SK-N-SH (cell line): ENCODE data around the gene MRPL41. TPM values are rescaled to one million over a fixed set of nuclear protein-coding genes. Genes with fewer than 3 reads are reported as not detected.

Experiments used
- CTCF ChIA-PET: fragments of 300-600, 350-600 bp; formaldehyde crosslinking; extraction: SDS; loops from one replicate; lab custom pipeline; 2021; lab: Yijun Ruan, JAX
- POLR2A ChIA-PET: fragments of 350-600 bp; sonication (Branson Sonifier 250); formaldehyde crosslinking; extraction: SDS; loops from one replicate; lab custom pipeline; 2020; ENCODE audit warnings: antibody characterized with exemption, inconsistent platforms; lab: Yijun Ruan, JAX
- DNase-seq: peaks from one replicate; pipeline ENCODE4 v3.0.0; 2012
- H2AFZ ChIP-seq: fragments of 200-600 bp; sonication (generic); 2 replicates; pipeline ENCODE4 v1.8.1; 2016; ENCODE audit warnings: antibody characterized with exemption, mild to moderate bottlenecking, low read depth
- H3F3A ChIP-seq: fragments of 200-600 bp; sonication (generic); replicated peaks from 2 replicates; pipeline ENCODE3; 2016; ENCODE audit warnings: antibody characterized with exemption, mild to moderate bottlenecking; ENCODE audit not compliant: insufficient read depth
- H3K27ac ChIP-seq, 2 experiments: fragments of 200-500 bp in 1 of 2; fragments of 200-600 bp in 1 of 2; sonication (Bioruptor generic) in 1 of 2; sonication (generic), shearing (Covaris generic) in 1 of 2; 2 replicates each; pipeline versions ENCODE4 v1.5.1 to v1.6.1; 2014 to 2016; ENCODE audit warnings: low read depth in 2 of 2, inconsistent platforms in 1 of 2, low read length in 1 of 2, mild to moderate bottlenecking in 1 of 2, mixed read lengths in 1 of 2
- H3K27me3 ChIP-seq: fragments of 200-600 bp; sonication (generic), shearing (Covaris generic); 2 replicates; pipeline ENCODE4 v1.6.1; 2016; ENCODE audit warnings: mixed run types; ENCODE audit not compliant: insufficient read depth
- H3K36me3 ChIP-seq, 2 experiments: fragments of 200-500 bp in 1 of 2; fragments of 200-600 bp in 1 of 2; sonication (Bioruptor generic) in 1 of 2; sonication (generic) in 1 of 2; replicated peaks in 1 of 2; 2 replicates each; pipeline versions ENCODE3 to v1.5.1; 2014 to 2016; ENCODE audit warnings: low read length in 1 of 2, mild to moderate bottlenecking in 1 of 2; ENCODE audit not compliant: insufficient read depth in 2 of 2, control insufficient read depth in 1 of 2
- H3K4me1 ChIP-seq, 2 experiments: fragments of 200-500 bp in 1 of 2; fragments of 200-600 bp in 1 of 2; sonication (Bioruptor generic) in 1 of 2; sonication (generic), shearing (Covaris generic) in 1 of 2; 2 replicates each; pipeline versions ENCODE4 v1.5.1 to v1.6.1; 2014 to 2016; ENCODE audit warnings: low read depth in 1 of 2, low read length in 1 of 2, mixed run types in 1 of 2; ENCODE audit not compliant: insufficient read depth in 2 of 2, control insufficient read depth in 1 of 2
- H3K4me2 ChIP-seq: fragments of 200-600 bp; sonication (generic), shearing (Covaris generic); 2 replicates; pipeline ENCODE4 v1.6.1; 2017; ENCODE audit warnings: mixed run types
- H3K4me3 ChIP-seq, 2 experiments: fragments of 200-500 bp in 1 of 2; fragments of 200-600 bp in 1 of 2; sonication (Bioruptor generic) in 1 of 2; sonication (generic), shearing (Covaris generic) in 1 of 2; 2 replicates each; pipeline versions ENCODE4 v1.5.1 to v1.8.1; 2014 to 2016; ENCODE audit warnings: low read depth in 2 of 2, inconsistent platforms in 1 of 2, low read length in 1 of 2, mild to moderate bottlenecking in 1 of 2, mixed read lengths in 1 of 2, moderate library complexity in 1 of 2
- H3K79me2 ChIP-seq: fragments of 200-600 bp; sonication (generic); 2 replicates; pipeline ENCODE4 v1.8.1; 2017; ENCODE audit warnings: mild to moderate bottlenecking; ENCODE audit not compliant: insufficient read depth
- H3K9ac ChIP-seq: fragments of 200-600 bp; sonication (generic); 2 replicates; pipeline ENCODE4 v1.6.1; 2017; ENCODE audit warnings: mixed run types
- H3K9me2 ChIP-seq: fragments of 200-600 bp; sonication (generic); 2 replicates; pipeline ENCODE4 v1.6.1; 2017; ENCODE audit warnings: mixed run types
- H3K9me3 ChIP-seq: fragments of 200-600 bp; sonication (generic); 2 replicates; pipeline ENCODE4 v1.6.1; 2017; ENCODE audit warnings: mixed run types, mild to moderate bottlenecking, moderate library complexity
- H4K20me1 ChIP-seq: fragments of 200-600 bp; sonication (generic); 2 replicates; pipeline ENCODE4 v1.6.1; 2017; ENCODE audit warnings: mild to moderate bottlenecking, mixed run types; ENCODE audit not compliant: insufficient read depth
- EP300 ChIP-seq, 2 experiments: IDR thresholded peaks; 2 replicates each; pipeline versions ENCODE4 v1.4.0 to v1.6.1; 2012; ENCODE audit warnings: borderline replicate concordance in 1 of 2, low read depth in 1 of 2, low read length in 1 of 2
- EZH2phosphoT487 ChIP-seq: fragments of 200-600 bp; sonication (generic); IDR thresholded peaks from 2 replicates; pipeline ENCODE4 v1.6.1; 2017; ENCODE audit warnings: low read depth, mixed run types, mild to moderate bottlenecking, antibody characterized with exemption, moderate library complexity, borderline replicate concordance
- FOSL2 ChIP-seq: IDR thresholded peaks from 2 replicates; pipeline ENCODE4 v1.4.0; 2012; ENCODE audit warnings: low read depth, mild to moderate bottlenecking, moderate library complexity, borderline replicate concordance
- NFIC ChIP-seq: IDR thresholded peaks from 2 replicates; pipeline ENCODE4 v1.4.0; 2012; ENCODE audit warnings: borderline replicate concordance
- PBX3 ChIP-seq: IDR thresholded peaks from 2 replicates; pipeline ENCODE4; 2012
- RXRA ChIP-seq: IDR thresholded peaks from 2 replicates; pipeline ENCODE4 v1.4.0; 2012; ENCODE audit warnings: low read depth, mild to moderate bottlenecking, borderline replicate concordance
- TCF12 ChIP-seq: IDR thresholded peaks from 2 replicates; pipeline ENCODE4 v1.4.0; 2012
- TEAD4 ChIP-seq: IDR thresholded peaks from 2 replicates; pipeline ENCODE4 v1.4.0; 2012; ENCODE audit warnings: mild to moderate bottlenecking, borderline replicate concordance; ENCODE audit not compliant: insufficient read depth
- whole genome bisulfite sequencing: methylation state at CpG from one replicate; pipeline ENCODE4 v1.1.6; 2017; ENCODE audit warnings: low lambda C conversion rate; 5-methylcytosine and 5-hydroxymethylcytosine counted together
- polyA plus RNA-seq, 3 experiments: library from polyadenylated mRNA; depleted of rRNA; stranded (reverse); fragments of >200 nt; gene quantifications; 2 replicates each; pipeline ENCODE4 v1.2.3, GENCODE V29; 2012
- TF ChIP-seq, protein P1 (sequence below): fragments of 150-350 bp; IDR thresholded peaks from 2 replicates; pipeline ENCODE4 v1.6.1; 2016; ENCODE audit warnings: mild to moderate bottlenecking, low read depth, low read length
- TF ChIP-seq, protein P2 (sequence below): IDR thresholded peaks from 2 replicates; pipeline ENCODE4 v1.4.0; 2012; ENCODE audit warnings: low read depth, borderline replicate concordance
- TF ChIP-seq, protein P3 (sequence below): fragments of 200-600 bp; sonication (generic); IDR thresholded peaks from 2 replicates; pipeline ENCODE4 v1.6.1; 2017; ENCODE audit warnings: antibody characterized with exemption, mild to moderate bottlenecking, moderate library complexity

MRPL41 gene
- polyA plus RNA-seq, 1 of the 3 experiments (the other 2 are of a cell fraction) = 58.9 TPM

- TF ChIP-seq NFIC = peak; percentile 11; the same call in 1 of the 2 replicates
- TF ChIP-seq PBX3 = peak; percentile 32; the same call in 1 of the 2 replicates
- TF ChIP-seq, protein P1, sequence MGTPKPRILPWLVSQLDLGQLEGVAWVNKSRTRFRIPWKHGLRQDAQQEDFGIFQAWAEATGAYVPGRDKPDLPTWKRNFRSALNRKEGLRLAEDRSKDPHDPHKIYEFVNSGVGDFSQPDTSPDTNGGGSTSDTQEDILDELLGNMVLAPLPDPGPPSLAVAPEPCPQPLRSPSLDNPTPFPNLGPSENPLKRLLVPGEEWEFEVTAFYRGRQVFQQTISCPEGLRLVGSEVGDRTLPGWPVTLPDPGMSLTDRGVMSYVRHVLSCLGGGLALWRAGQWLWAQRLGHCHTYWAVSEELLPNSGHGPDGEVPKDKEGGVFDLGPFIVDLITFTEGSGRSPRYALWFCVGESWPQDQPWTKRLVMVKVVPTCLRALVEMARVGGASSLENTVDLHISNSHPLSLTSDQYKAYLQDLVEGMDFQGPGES = no peak
- no peak for TF ChIP-seq EP300 (IDR thresholded peaks at IDR 0.05; ENCODE audit: borderline replicate concordance in 1 of 2, low read depth in 1 of 2, low read length in 1 of 2)
- TF ChIP-seq, protein P2, sequence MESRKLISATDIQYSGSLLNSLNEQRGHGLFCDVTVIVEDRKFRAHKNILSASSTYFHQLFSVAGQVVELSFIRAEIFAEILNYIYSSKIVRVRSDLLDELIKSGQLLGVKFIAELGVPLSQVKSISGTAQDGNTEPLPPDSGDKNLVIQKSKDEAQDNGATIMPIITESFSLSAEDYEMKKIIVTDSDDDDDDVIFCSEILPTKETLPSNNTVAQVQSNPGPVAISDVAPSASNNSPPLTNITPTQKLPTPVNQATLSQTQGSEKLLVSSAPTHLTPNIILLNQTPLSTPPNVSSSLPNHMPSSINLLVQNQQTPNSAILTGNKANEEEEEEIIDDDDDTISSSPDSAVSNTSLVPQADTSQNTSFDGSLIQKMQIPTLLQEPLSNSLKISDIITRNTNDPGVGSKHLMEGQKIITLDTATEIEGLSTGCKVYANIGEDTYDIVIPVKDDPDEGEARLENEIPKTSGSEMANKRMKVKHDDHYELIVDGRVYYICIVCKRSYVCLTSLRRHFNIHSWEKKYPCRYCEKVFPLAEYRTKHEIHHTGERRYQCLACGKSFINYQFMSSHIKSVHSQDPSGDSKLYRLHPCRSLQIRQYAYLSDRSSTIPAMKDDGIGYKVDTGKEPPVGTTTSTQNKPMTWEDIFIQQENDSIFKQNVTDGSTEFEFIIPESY = no peak
- no peak for TF ChIP-seq RXRA
These were observed 27.0 kb downstream of the MRPL41 start, which contains the start of gene DPH7 (continued) for GRCh38 chr9:137578518-137579258.

DNA sequence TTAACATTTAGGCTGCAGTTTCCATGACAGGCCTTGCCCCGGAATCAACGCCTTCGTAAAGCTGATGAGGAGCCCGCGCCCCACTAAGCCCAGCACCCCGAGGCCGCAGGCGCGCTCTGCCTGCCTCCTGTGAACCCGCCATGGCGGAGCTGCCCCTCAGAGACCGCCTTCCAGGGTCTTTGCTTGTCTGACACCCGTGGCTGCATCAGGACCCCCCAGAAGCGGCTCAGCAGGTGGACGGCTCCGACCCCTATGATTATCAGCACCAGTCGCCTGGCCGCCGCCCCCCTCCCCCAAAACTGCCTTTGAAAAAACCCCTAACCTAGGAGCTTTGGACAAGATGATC, 27.6 kb downstream of the MRPL41 start:
- H3K79me2 ChIP-seq = peaks cover 44% of the 10 kb centered on the region
- DNase-seq = no peak
- H3K9me3 ChIP-seq = no peaks in the 10 kb centered on the region
- no peaks in the 10 kb centered on the region for H3K27me3 ChIP-seq
- POLR2A ChIA-PET = interaction anchor here (0.5 kb wide), 1 partner anchor 12 kb away, joined by 3 read pairs; no protein-coding TSS in a partner anchor
- peak overlapping the region in 1 of 2 experiments; percentile 55; a peak in 1 of 4 replicates for H3K27ac ChIP-seq
- H3K4me1 ChIP-seq = peaks cover 6 to 14% of the 10 kb centered on the region in 2 experiments; a peak in 3 of 4 replicates
- TF ChIP-seq FOSL2 (no peak), EP300 (IDR thresholded peaks at IDR 0.05; ENCODE audit: borderline replicate concordance in 1 of 2, low read depth in 1 of 2, low read length in 1 of 2) (no peak), EZH2phosphoT487 (no peak), TCF12 (no peak), TEAD4 (no peak)
- TF ChIP-seq, protein P3, sequence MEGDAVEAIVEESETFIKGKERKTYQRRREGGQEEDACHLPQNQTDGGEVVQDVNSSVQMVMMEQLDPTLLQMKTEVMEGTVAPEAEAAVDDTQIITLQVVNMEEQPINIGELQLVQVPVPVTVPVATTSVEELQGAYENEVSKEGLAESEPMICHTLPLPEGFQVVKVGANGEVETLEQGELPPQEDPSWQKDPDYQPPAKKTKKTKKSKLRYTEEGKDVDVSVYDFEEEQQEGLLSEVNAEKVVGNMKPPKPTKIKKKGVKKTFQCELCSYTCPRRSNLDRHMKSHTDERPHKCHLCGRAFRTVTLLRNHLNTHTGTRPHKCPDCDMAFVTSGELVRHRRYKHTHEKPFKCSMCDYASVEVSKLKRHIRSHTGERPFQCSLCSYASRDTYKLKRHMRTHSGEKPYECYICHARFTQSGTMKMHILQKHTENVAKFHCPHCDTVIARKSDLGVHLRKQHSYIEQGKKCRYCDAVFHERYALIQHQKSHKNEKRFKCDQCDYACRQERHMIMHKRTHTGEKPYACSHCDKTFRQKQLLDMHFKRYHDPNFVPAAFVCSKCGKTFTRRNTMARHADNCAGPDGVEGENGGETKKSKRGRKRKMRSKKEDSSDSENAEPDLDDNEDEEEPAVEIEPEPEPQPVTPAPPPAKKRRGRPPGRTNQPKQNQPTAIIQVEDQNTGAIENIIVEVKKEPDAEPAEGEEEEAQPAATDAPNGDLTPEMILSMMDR = no peak
- TF ChIP-seq, protein P1 = no peak
- WGBS = 77% methylated on average over 18 of the region's 19 CpGs
- H4K20me1 ChIP-seq = 0 out of 2 replicates have a peak, but pooled peaks cover 7% of the 10 kb centered on the region
- H3K9ac ChIP-seq = no peak overlapping the region
- peak overlapping the region; percentile 93; the same call in 1 of the 2 replicates for H3K4me2 ChIP-seq
- peak overlapping the region; percentile 65; the same call in 1 of the 2 replicates for H2AFZ ChIP-seq
- H3F3A ChIP-seq = peaks cover 3% of the 10 kb centered on the region
- H3K9me2 ChIP-seq = no peaks in the 10 kb centered on the region
- CTCF ChIA-PET = interaction anchor here (0.7 to 4.0 kb wide), 13 partner anchors 9 to 59 kb away, joined by 3 to 27 read pairs (median 4); partner anchors contain the start of genes EHMT1 and ZMYND19
- peak overlapping the region in 1 of 2 experiments; percentile 95; a peak in 2 of 4 replicates for H3K4me3 ChIP-seq
- peaks cover 11 to 56% of the 10 kb centered on the region in 2 experiments for H3K36me3 ChIP-seq
